HG03045 (cell line): Measurements from ENCODE around the gene MLLT10.
A peak's percentile ranks its signal among the peaks of the same experiment; 100 is the strongest.
"Not testable (repeated sequence)": the region's sequence is repeated elsewhere in the genome, so short reads cannot be mapped to it uniquely, and the experiment has no call there.

Experiments
- ATAC-seq: cut with Tn5 transposase; IDR thresholded peaks from one replicate; pipeline ENCODE4 v1.9.1; 2021; ENCODE audit warnings: mild to moderate bottlenecking, moderate library complexity; ENCODE audit not compliant: unreplicated experiment

The MLLT10 gene

GRCh38 chr10:21527598-21528235 is 6.3 kb upstream of the MLLT10 start:
- no peak for ATAC-seq

GRCh38 chr10:21528236-21529031 is 5.6 kb upstream of the MLLT10 start:
- no peak for ATAC-seq

GRCh38 chr10:21529032-21529910 is 4.8 kb upstream of the MLLT10 start:
- ATAC-seq, result no peak

GRCh38 chr10:21530168-21530567 is 3.9 kb upstream of the MLLT10 start:
- no peak for ATAC-seq

DNA sequence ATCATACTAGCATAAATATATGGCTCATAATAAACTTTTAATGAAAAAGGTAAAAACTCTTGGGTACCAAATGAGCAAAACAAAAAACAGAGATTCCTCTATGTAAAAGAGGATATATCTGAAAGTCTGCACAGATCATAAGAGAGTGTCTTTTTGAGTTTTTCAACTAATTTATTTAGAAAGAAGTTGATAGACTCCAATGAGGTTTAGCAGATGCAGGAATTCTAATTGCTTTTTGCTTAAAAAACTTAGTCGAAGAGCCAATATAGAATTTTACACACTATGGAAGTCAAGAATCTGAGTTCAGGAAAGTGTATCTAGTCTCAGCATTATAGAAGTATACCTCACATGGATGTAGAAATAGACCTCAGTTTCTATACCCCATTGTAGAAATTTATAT is 3.4 kb upstream of the MLLT10 start:
- no peak for ATAC-seq

DNA sequence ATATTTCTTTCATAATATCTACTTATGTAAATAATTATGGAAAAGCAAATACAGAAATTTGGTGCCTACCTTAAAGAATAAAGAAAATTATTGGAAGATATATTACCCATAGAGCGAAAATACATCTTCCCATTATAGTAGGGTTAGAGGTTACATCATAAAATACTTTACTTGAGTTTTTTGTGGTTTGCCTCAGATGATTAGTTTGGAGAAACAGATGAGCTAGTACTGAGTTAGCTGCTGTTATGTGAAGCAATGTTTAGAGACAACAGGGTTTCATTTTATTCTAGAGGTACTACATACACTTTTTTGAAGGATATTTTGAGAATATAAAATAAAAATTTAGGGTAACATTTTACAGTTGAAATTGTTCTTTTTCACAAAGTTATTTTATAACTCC is 2.9 kb upstream of the MLLT10 start:
- ATAC-seq, result no peak

DNA sequence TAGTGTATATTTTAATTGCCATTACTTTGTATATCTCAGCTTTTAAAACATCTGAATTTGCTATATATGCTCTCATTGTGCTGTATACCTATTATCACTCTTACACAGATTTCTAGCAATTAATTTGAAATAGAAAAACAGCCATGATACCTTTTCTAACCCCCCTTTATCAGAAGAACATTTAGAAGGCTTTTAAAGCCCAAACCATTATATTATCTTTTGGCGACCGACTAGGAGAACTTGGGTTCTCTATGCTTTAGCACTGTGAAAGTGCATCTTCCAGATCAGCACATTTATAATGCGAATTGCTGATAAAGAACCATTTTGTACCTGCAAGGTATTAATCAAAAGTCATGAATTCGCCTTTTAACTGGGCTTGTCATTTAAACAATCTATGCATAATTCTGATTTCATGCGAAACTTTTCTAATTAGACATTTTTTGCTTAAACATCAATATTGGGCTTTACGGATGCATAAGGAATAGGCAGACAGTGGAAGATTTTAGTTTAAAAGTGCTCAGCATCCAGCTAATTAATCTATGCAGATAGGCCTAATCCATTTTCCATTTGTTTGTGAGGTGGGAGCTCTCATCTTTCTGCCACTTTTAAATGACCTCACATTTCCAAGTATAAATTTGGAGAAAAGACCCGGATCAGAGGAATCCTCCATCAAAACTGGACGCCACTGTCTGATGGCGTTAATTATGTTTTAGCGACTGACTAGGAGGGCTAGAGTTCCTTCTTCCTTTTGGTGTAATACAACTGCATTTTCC is 1.2 kb upstream of the MLLT10 start:
- no peak for ATAC-seq

GRCh38 chr10:21534280-21534586 is 201 bp downstream of the MLLT10 start:
- ATAC-seq, result no peak

- peak; percentile 21 for ATAC-seq
Measured at GRCh38 chr10:21534604-21535493, 817 bp downstream of the MLLT10 start.

- no peak for ATAC-seq
Measured at GRCh38 chr10:21535494-21535965, 1.5 kb downstream of the MLLT10 start.

GRCh38 chr10:21535976-21536375 is 1.9 kb downstream of the MLLT10 start:
- not testable (repeated sequence) for ATAC-seq

DNA sequence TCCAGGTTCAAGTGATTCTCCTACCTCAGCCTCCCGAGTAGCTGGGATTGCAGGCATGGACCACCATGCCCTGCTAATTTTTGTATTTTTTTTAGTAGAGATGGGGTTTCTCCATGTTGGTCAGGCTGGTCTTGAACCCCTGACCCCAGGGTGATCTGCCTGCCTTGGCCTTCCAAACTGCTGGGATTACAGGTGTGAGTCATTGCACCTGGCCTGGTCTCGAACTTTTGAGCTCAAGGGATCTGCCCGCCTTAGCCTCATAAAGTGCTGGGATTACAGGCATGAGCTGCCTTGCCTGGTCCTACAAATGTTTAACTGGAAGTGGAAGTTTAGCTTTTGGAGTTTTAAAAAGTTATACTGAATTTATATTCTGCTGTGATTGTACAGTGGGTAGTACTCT is 2.8 kb downstream of the MLLT10 start:
- no peak for ATAC-seq

GRCh38 chr10:21540701-21541100 is 6.7 kb downstream of the MLLT10 start:
- ATAC-seq, result not testable (repeated sequence)

- no peak for ATAC-seq
Measured at GRCh38 chr10:21547246-21547645, 13.2 kb downstream of the MLLT10 start.

DNA sequence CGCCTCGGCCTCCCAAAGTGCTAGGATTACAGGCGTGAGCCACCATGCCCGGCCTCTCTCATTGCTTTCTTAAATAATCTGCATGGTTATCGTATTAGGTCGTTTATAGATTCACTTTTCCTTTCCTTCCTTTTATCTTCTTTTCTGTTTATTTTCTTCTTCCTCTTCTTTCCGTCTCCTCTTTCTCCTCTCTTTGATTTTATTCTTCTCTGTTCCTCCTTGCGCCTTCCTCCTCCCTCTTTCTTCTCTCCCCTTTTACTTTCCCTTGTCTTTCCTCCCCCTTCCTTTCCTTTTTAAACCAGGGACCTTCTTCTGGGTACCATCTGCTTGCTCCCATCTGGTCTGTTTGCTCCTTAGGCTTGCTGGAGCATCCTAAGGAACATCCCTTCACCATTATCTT is 18.6 kb downstream of the MLLT10 start:
- no peak for ATAC-seq

DNA sequence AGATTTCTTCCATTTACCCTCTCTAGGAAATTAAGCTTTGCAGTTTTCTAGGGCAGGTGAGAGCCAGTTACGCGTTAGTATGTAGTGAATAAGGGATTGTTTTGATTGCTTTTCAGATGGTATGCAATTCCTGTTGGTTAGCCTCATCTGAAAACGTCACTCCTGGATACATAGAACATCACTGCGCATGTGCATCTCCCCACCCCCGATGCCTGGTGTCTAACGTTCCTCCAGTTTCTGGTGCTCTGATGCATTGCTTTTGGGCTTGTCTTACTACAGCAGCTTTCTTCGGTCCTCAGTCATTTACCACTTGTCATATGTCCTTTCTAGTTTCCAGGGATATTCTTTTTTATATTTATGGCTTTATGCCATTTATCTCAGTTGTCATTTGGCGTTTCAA is 22.5 kb downstream of the MLLT10 start:
- no peak for ATAC-seq

GRCh38 chr10:21558984-21559383 is 25.0 kb downstream of the MLLT10 start:
- ATAC-seq, result not testable (repeated sequence)

- ATAC-seq, result no peak
Measured at GRCh38 chr10:21570761-21571521, 36.9 kb downstream of the MLLT10 start.

- no peak for ATAC-seq
Measured at GRCh38 chr10:21572578-21572977, 38.5 kb downstream of the MLLT10 start.
